ENCODE results near the gene LIN28B. TPM values are rescaled to one million over a fixed set of nuclear protein-coding genes. Genes with fewer than 3 reads are reported as not detected.

Gene LIN28B
- total and polyA plus RNA-seq, 2 of the 4 experiments (the other 2 are of a cell fraction), result not detected

DNA sequence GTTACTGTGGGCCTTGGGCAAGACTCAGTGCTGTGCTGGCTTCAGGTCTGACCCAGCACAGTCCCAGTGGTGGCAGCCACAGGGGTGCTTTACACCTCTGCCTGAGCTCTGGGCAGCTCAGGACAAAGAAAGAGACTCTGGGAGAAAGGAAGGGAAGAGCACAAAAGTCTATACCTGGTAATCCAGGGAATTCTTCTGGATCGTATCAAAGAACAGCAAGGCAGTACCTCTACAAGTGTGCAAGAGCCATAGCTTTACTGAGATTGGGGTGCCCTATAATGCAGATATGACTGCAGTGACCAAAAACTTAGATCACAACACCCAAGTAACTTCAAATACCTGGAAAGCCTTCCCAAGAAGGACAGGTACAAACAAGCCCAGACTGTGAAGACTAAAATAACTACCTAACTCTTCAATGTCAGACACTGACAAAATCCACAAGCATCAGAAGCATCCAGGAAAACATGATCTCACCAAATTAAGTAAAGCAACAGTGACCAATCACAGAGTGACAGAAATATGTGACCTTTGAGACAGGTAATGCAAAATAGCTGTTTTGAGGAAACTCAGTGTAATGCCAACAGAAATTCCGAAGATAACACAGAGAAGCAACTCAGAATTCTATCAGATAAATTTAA is 47.9 kb upstream of the LIN28B start (continued):
- TF ChIP-seq CEBPB (IDR thresholded peaks at IDR 0.05; ENCODE audit: low read depth, low read length), result no peak

DNA sequence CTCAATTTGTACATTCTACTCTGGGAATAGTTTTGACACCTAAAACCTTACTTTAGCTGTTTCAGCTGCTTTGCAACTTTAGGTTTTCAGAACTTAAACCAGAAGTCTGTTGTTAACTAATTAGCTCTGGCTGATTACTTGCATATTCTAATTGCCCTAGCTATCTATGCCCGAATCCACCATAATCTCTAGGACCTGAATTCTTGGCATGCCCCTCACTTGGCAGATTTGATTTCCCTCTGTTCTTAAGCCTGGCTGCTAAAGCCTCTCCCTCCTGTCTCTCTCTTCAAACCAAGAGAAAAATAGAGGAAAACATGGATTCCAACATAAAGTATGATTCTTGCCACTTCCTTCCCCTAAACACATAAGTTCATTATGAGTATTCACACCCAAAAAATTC is 35.0 kb upstream of the LIN28B start:
- no peak overlapping the region for H3K9ac ChIP-seq (ENCODE audit: low read depth, low read length)
- no peak for DNase-seq
- H3K27me3 ChIP-seq (ENCODE audit: control insufficient read depth, insufficient read depth, low read length), result no peaks in the 10 kb centered on the region; the same call in 1 of the 2 replicates
- H2BK120ac ChIP-seq (ENCODE audit: low read depth, low read length), result no peak overlapping the region
- no peak overlapping the region for H2AFZ ChIP-seq (replicated peaks; ENCODE audit: low read length, poor library complexity)
- BruUV-seq (replicated peaks), result no TSS peak
- H3K79me1 ChIP-seq (ENCODE audit: low read depth in 1 of 2, low read length in 2 of 2), result no peaks in the 10 kb centered on the region
- ChIA-PET POLR2A (ENCODE audit: unreplicated experiment) (no interaction called here), CTCF (no interaction called here)
- H4K91ac ChIP-seq (ENCODE audit: insufficient read depth, low read depth, low read length), result no peak overlapping the region
- no peak overlapping the region for H2BK20ac ChIP-seq (ENCODE audit: low read depth, low read length)
- no peak overlapping the region for H2AK9ac ChIP-seq (replicated peaks; ENCODE audit: low read depth, low read length, poor library complexity)
- H3K23ac ChIP-seq (ENCODE audit: low read depth, low read length), result no peak overlapping the region
- no peaks in the 10 kb centered on the region for H3K9me3 ChIP-seq (ENCODE audit: control insufficient read depth, insufficient read depth, low read length)
- in situ Hi-C loops (cut with MboI; ENCODE audit: low sequenced_read_pairs) (no loop called here), intact Hi-C loops (cut with micrococcal nuclease) (no loop called here), dilution Hi-C loops (cut with HindIII; ENCODE audit: low sequenced_read_pairs, unreplicated experiment) (no loop called here)
- no peak overlapping the region for H4K8ac ChIP-seq (ENCODE audit: low read depth in 2 of 2, low read length in 2 of 2)
- no peaks in the 10 kb centered on the region for H4K20me1 ChIP-seq (ENCODE audit: insufficient read depth, low read length)
- H3K36me3 ChIP-seq (ENCODE audit: control insufficient read depth, insufficient read depth, low read length), result no peaks in the 10 kb centered on the region
- H3K27ac ChIP-seq (ENCODE audit: insufficient read depth, low read length), result no peak overlapping the region
- H2BK5ac ChIP-seq (ENCODE audit: low read depth, low read length, poor library complexity, severe bottlenecking), result no peak overlapping the region
- H3K18ac ChIP-seq (ENCODE audit: low read depth, low read length), result no peak overlapping the region
- no peak overlapping the region for H3K4me2 ChIP-seq (ENCODE audit: low read depth, low read length)
- no peaks in the 10 kb centered on the region for H3K9me1 ChIP-seq (ENCODE audit: insufficient read depth, low read length)
- no peaks in the 10 kb centered on the region for H3K4me1 ChIP-seq (ENCODE audit: control insufficient read depth, insufficient read depth, low read length)
- H3K14ac ChIP-seq (replicated peaks; ENCODE audit: low read depth, low read length), result no peak overlapping the region
- H3K56ac ChIP-seq (ENCODE audit: extremely low read depth, insufficient read depth, low read length), result no peak overlapping the region
- no peak overlapping the region for H3K4ac ChIP-seq (ENCODE audit: low read depth, low read length)
- H4K5ac ChIP-seq (ENCODE audit: low read depth, low read length), result no peak overlapping the region
- no peak overlapping the region for H2AK5ac ChIP-seq (ENCODE audit: low read depth, low read length)
- ATAC-seq (ENCODE audit: low read depth), result no peak
- H3K4me3 ChIP-seq (ENCODE audit: insufficient read depth, low read depth, low read length), result no peak overlapping the region
- TF ChIP-seq, protein P1, sequence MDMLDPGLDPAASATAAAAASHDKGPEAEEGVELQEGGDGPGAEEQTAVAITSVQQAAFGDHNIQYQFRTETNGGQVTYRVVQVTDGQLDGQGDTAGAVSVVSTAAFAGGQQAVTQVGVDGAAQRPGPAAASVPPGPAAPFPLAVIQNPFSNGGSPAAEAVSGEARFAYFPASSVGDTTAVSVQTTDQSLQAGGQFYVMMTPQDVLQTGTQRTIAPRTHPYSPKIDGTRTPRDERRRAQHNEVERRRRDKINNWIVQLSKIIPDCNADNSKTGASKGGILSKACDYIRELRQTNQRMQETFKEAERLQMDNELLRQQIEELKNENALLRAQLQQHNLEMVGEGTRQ (IDR thresholded peaks at IDR 0.05; ENCODE audit: low read depth, low read length), result no peak
- TF ChIP-seq RFX5 (IDR thresholded peaks at IDR 0.05; ENCODE audit: low read depth, low read length), result no peak
- TF ChIP-seq, protein P2, sequence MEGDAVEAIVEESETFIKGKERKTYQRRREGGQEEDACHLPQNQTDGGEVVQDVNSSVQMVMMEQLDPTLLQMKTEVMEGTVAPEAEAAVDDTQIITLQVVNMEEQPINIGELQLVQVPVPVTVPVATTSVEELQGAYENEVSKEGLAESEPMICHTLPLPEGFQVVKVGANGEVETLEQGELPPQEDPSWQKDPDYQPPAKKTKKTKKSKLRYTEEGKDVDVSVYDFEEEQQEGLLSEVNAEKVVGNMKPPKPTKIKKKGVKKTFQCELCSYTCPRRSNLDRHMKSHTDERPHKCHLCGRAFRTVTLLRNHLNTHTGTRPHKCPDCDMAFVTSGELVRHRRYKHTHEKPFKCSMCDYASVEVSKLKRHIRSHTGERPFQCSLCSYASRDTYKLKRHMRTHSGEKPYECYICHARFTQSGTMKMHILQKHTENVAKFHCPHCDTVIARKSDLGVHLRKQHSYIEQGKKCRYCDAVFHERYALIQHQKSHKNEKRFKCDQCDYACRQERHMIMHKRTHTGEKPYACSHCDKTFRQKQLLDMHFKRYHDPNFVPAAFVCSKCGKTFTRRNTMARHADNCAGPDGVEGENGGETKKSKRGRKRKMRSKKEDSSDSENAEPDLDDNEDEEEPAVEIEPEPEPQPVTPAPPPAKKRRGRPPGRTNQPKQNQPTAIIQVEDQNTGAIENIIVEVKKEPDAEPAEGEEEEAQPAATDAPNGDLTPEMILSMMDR (conservative IDR thresholded peaks at IDR 0.05; ENCODE audit: low read depth, low read length), result no peak
- TF ChIP-seq POLR2A (IDR thresholded peaks at IDR 0.05; ENCODE audit: low read depth, low read length), result no peak
- TF ChIP-seq, protein P3, sequence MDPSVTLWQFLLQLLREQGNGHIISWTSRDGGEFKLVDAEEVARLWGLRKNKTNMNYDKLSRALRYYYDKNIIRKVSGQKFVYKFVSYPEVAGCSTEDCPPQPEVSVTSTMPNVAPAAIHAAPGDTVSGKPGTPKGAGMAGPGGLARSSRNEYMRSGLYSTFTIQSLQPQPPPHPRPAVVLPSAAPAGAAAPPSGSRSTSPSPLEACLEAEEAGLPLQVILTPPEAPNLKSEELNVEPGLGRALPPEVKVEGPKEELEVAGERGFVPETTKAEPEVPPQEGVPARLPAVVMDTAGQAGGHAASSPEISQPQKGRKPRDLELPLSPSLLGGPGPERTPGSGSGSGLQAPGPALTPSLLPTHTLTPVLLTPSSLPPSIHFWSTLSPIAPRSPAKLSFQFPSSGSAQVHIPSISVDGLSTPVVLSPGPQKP (IDR thresholded peaks at IDR 0.05; ENCODE audit: borderline replicate concordance, low read depth, low read length), result no peak
- TF ChIP-seq BHLHE40 (IDR thresholded peaks at IDR 0.05; ENCODE audit: low read depth, low read length), result no peak
- TF ChIP-seq FOS (IDR thresholded peaks at IDR 0.05; ENCODE audit: low read depth, low read length), result no peak
- TF ChIP-seq CEBPB (IDR thresholded peaks at IDR 0.05; ENCODE audit: low read depth, low read length), result no peak
- no peak for TF ChIP-seq RCOR1 (IDR thresholded peaks at IDR 0.05; ENCODE audit: insufficient replicate concordance, low read length)
- no peak for TF ChIP-seq RAD21 (IDR thresholded peaks at IDR 0.05; ENCODE audit: low read length)
- TF ChIP-seq MAZ (IDR thresholded peaks at IDR 0.05; ENCODE audit: borderline replicate concordance, low read depth, low read length), result no peak
- no peak overlapping the region for H2BK15ac ChIP-seq (ENCODE audit: low read depth, low read length)
- WGBS, 2 experiments (ENCODE audit: extremely low coverage in 2 of 2, insufficient read length in 1 of 2), result 43% methylated on average over 1 of the region's 1 CpG; no CpG with 5 or more reads in 1 of the 2 experiments
